Measurements from ENCODE around the gene CUL5.

The CUL5 gene

DNA sequence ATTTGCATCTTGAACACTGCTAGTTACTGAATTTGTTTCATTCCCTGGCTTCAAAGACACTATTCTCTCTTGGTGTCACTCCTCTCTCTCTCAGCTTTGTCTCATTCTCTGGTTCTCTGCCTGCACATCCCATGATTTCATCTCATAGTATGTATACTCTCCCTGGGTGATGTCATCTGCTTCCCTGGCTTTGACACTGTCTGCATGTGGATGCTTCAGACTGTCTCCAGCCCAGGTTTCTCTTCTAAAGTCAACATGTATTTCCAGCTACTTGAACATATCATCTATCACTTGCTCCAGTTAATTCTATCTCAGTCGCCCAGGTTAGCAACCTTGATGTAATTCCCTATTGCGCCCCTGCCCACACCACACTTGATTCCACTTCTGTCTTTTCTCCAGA is 103.4 kb downstream of the CUL5 start:
- TF ChIP-seq CTCF (IDR thresholded peaks at IDR 0.05; ENCODE audit: borderline replicate concordance, insufficient read depth, low read depth, low read length) = no peak
- no peak overlapping the region for H3K4me3 ChIP-seq (ENCODE audit: low read depth, low read length)

DNA sequence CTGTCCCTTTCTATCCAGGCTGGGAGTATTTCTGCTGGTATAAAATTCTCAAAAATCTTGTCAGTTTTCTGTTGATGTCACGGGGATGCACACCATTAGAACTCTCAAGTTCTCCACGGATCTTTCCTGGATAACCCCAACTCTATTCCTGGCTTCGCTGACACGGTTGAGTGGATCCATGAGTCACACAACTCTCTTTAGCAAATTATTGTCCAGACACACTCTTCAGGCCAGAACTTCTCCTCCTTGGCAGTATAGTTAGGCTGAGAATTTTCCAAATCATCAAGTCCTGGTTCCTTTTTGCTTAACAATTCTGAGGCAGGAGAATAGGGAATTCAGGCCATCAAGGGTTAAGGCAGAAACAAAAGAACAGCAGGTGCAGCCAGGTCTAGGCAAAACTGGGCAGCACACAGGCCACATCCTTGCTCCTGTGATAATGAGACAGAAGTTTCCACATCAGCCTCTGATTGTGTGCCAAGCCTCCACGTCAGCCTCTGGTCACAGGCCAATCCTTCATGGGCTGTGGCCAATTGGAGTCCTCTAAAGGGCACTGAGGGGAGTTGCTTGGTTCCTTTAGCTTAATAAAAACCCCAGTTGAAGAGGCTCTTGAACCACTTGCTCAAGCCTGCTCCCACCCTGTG is 106.9 kb downstream of the CUL5 start:
- TF ChIP-seq CTCF (IDR thresholded peaks at IDR 0.05; ENCODE audit: borderline replicate concordance, insufficient read depth, low read depth, low read length) = no peak
- H3K4me3 ChIP-seq (ENCODE audit: low read depth, low read length) = no peak overlapping the region

DNA sequence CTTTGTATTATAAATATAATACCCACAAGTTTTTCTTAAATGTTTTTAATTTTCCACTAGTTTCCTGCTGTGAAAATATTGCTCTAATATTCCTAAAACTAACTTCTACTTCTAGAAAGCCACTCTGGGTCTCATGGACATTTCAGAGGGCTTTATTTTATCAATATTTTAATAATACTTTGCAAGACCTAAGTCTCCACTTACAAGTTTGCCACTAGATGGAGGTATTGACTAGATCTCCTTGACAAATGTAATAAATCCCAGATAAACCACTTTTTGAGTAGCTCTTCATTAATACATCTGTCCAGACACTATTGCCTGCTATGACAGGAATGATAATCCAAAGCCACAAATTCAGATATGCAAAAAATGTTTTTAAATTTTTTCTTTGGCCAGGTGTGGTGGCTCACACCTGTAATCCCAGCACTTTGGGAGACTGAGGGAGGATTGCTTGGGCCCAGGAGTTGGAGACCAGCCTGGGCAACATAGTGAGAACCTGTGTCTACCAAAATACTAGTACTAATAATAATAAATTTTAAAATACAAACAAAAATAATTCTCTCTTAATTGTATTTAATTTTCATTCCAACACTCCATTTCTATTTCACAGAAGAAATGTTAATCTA is 109.2 kb downstream of the CUL5 start:
- peak; percentile 32; the same call in 1 of the 2 replicates for TF ChIP-seq CTCF (IDR thresholded peaks at IDR 0.05; ENCODE audit: borderline replicate concordance, insufficient read depth, low read depth, low read length)
- H3K4me3 ChIP-seq (ENCODE audit: low read depth, low read length) = no peak overlapping the region

- peak overlapping the region; percentile 99 for H3K4me3 ChIP-seq (ENCODE audit: low read depth, low read length)
These were observed 112.2 kb downstream of the CUL5 start for GRCh38 chr11:108120936-108121273.

DNA sequence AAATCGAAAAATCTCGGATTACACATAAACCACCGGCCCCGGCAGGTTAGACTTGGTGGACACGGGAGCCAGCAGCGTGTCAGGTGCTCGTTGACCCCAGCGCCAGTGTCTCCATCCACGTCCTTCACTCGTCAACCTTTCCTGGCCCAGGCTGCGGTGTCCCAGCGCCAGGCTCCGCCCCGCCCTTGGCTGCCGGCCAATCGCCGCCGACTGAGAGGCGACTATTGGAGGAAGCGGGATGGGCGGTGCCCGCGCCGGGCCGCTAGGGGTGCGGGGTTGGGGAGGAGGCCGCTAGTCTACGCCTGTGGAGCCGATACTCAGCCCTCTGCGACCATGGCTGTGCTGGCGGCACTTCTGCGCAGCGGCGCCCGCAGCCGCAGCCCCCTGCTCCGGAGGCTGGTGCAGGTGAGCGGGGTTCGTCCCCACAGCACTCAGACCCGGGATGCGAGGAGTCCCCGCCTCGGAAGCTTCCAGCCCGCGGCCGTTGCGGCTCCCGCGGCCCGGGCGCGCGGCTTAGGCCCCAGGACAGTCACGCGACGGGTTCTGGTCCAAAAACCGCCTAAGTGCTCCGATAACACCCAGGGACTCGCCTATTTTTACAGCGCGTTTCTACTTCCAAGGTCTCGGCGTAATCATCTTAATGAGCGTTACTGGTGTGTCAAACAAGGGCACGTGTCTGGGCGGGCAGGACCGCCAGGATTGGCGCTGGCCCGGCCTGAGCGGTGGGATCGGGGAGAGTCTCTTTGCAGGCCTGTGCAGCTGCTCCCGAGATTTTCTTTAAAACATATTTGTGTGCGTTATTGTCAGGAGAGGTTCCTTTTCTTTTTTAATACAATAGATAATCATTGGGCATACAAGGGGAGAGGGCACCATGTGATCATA is 112.8 kb downstream of the CUL5 start, which contains the start of gene ACAT1:
ACAT1 (plus strand) TSS at position 294 of the 882 bp plus-strand sequence; CDS start at position 334, 40 bp downstream.
- H3K4me3 ChIP-seq (ENCODE audit: low read depth, low read length) = peak within 1 kb of the TSS; percentile 99
- TF ChIP-seq CTCF (IDR thresholded peaks at IDR 0.05; ENCODE audit: borderline replicate concordance, insufficient read depth, low read depth, low read length) = 0 out of 2 replicates have a peak, but pooled peaks have one; percentile 27

DNA sequence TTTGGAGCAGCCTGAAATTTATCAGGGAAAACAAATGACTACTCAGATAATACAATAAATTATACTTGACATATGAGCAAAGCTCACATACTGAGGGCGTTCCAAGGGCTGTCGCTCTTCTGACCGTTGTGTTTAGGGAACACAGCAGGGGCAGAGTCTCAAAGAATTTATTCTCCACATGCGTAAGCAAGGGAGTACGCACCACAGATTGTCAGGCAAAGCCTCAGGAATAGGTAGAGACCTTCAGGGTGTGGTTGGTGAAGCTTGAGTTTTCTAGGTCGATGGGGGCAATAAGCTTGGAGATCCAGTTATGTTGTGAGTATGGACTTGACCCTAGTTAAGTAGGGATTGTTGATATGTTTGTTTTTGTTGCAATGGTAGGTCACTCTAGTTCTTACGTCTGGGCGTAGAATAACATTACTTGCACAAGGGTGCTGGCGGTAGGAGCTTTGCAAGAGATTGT is 113.5 kb downstream of the CUL5 start:
- peak overlapping the region; percentile 99 for H3K4me3 ChIP-seq (ENCODE audit: low read depth, low read length)
- no peak for TF ChIP-seq CTCF (IDR thresholded peaks at IDR 0.05; ENCODE audit: borderline replicate concordance, insufficient read depth, low read depth, low read length)

DNA sequence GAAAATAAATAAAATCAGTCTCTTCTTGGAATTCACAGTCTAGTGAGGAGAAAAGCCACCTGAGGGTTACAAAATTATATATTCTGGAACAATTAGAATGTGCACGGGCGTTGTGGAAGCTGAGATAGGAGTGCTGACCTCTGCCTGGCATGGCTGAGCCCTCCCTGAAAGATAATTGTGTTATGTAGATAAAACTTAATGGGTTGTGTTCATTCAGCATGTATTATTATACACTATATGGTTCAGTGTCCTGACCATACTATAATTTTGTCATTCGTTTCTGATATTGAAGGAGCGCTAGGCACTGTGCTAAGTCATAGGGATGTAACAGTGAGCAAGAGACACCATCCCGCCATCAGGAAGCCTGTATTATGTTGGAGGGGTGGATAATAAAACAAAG is 116.4 kb downstream of the CUL5 start:
- H3K4me3 ChIP-seq (ENCODE audit: low read depth, low read length) = no peak overlapping the region
- no peak for TF ChIP-seq CTCF (IDR thresholded peaks at IDR 0.05; ENCODE audit: borderline replicate concordance, insufficient read depth, low read depth, low read length)
